Iris pigment epithelial cell (primary cell): Measurements from ENCODE around the gene RAMACL.
"Not testable (repeated sequence)": the region's sequence is repeated elsewhere in the genome, so short reads cannot be mapped to it uniquely, and the experiment has no call there.

Experiments
- DNase-seq: peaks from one replicate; pipeline ENCODE4 v3.0.0-alpha.2; 2011; ENCODE audit warnings: low read depth

Gene RAMACL

DNA sequence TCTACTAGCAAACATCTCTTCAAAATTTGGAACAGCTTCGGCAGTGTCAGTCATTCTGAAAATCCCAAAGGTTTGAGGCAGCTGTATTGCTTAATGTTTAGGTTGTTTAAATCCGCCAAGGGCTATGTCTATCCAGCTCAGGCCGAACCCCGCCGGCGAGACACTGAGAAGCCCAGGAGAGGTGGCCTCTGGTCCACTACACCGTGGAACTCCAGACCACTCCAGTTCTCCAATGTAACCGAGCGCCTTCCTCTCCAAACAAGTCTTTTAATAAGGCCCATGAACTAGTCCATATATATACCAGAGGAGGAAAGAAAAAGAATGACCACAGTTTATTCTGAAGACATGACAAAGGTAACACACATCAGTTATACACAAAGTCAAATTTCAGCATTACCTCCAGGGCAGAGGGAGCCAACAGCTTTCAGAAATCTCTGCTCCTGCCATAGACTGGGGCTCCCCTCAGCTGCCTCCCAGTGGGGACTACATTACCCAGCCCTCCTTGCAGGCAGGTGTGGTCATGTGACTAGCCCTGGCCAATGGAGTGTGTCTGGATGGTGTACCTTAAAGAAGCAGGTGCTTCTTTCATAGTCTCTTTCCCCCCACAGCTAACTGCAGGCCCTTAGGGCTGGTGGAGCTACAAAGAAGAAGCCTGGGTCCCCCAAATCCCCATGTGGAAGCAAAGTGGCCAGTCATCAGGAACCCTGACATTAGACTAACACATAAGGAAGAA, at the start of gene RAMACL:
Gene RAMACL (minus strand): TSS at position 255 of the 733 bp plus-strand sequence. CDS start 201 bp downstream, at position 54.
- no peak for DNase-seq

DNA sequence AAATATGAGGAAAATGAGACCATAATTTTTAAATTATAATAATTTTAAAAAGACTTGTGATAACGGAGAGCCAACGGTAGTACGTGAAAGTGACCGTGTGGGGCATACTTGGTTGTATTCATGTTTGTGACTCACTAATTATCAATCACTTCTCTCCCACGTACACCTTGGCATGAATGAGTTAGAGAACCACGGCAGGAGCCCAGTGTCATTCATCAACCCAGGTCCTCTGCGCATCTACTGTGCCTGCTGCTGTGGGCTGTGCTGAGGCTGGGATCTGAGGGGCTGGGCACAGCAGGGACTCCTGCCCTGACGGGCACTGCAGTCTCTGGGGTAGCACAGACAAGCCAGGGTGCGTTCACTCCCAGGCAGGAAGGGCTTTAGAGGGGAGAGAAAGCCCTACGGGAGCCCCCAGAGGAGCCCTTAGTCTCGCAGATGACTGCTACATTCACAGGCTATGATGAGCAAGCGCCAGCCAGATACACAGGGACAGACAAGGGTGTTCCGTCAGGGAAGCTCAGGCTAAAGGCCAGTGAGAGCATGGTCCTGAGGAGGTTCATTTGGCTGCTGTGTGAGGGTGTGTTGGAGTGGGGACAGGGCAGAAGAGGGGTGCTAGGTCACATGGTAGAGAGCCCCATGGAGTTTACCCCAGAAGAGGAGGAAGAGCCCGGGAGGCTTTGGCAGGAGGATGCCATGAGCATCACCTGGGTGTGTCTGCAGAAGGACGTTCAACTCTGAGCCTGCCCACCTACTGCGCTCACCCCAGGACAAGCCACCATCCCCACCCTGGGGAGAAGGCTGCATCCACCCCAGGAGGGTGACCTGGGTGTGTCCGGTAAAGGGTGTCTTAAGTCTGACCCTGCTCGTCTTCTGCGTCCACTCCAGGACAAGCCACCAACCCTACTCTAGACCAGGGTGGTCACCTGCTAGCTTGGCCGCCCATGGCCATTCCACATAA, 48.8 kb upstream of the RAMACL start:
- DNase-seq = no peak

GRCh38 chr6:166634581-166634980, 48.1 kb upstream of the RAMACL start:
- DNase-seq = not testable (repeated sequence)

DNA sequence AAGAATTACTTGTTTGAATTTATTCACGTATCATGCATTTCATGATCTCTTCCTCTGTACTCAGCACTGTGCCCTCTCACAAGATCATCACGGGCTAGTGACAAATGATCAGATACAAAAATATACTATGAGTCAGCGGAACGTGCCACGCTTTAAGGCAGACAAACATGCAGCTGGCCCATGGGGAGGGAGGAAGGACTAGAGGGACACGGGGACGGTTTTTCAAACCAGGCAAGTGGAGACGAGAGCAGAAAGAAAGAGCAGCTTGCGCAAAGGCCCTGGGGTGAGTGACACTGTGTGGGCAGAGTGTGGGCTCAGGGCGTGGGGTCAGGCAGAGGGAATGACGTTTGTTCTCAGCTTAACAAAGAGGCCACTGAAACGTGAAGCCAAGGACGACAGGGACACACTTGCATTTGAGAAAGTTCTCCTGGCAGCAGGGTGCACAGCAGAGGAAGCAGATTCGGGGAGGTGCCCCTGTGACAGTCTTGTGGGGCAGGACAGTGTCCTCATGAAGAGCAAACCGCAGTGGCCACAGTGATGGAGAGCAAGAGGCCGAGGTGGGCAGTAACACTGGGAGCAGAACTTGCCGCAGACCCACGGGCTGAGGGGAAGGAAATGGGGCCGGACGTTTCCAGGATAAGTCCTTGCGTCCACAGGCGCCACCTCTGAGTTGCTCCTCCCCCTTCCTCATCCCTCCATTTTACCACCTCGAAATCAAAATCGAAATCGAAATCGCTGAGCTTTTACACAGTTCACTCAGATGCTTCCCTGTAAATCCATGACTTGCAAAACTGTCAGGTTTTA, 47.5 kb upstream of the RAMACL start:
- DNase-seq = no peak

- no peak for DNase-seq
Observed at GRCh38 chr6:166632731-166633130, 46.3 kb upstream of the RAMACL start.

GRCh38 chr6:166630462-166630861, 44.0 kb upstream of the RAMACL start:
- DNase-seq = no peak

GRCh38 chr6:166629628-166630027, 43.1 kb upstream of the RAMACL start:
- DNase-seq = peak; percentile 55

- peak; percentile 73 for DNase-seq
Observed at GRCh38 chr6:166627875-166628801, 41.7 kb upstream of the RAMACL start.

GRCh38 chr6:166627033-166627874, 40.8 kb upstream of the RAMACL start, which contains the start of gene RPS6KA2:
RPS6KA2 (minus strand) TSS chr6:166627251; CDS start chr6:166627019, 232 bp downstream.
- peak; percentile 100 for DNase-seq

DNA sequence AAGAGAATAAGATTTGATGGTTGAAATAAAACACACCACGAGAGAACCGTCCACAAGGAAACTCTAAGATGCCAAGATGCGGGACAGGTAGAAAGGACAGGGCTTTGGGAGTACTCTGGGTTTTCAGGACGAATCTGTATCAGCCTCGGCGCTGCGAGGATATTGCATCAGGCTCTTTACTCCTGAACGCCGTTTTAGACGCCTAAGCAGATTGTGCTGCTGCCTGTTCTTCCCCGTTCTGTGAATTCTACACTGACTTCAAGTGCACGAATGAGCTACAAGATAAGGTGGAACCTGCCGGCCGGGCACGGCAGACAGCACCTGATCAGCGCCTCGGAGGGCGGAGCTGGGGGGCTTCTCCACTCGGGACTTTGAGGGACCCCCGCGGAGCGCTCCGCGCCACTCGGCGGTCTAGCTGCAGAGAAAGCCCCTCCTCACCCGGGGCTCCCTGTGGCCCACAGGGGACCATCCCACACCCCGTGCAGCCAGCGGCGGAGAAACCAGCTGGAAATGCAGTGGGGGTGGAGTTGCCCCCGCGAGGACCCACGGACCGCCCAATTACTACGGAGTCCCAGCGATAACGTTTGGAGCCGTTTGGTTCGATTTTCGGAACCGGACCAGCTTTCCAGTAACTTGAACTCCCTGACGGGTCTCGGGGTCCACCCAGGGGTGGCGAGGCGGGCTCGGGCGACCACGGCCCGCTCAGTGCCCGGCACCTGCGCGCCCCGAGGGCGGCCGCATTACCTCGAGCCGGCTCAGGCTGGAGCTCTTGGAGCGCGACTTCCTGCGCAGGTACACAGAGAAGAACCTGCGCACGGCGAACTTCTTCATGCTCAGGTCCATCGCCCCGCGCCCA, 39.9 kb upstream of the RAMACL start:
- peak; percentile 59 for DNase-seq

- DNase-seq = peak; percentile 92
Observed at GRCh38 chr6:166625356-166625755, 38.9 kb upstream of the RAMACL start.

DNA sequence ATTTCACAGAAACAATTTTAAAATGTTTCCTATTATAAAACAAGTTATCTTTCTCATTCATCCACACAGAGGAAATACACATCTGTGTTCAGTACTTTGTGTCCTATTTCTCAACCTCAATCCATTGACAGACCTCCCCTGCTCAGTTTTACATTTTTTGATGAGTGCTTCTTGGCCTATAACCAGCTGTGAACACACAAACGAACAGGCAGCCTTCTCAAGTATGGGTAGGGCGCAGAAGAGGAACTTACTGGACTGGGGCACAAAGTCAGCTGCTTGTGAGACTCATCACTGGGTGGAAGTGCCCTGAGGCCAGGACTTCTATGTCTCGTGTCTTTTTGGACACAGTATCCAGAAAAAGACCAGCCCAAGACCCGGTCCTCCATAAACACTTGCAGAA, 37.8 kb upstream of the RAMACL start:
- DNase-seq = peak; percentile 99

- peak; percentile 54 for DNase-seq
Observed at GRCh38 chr6:166623318-166623717, 36.8 kb upstream of the RAMACL start.

- no peak for DNase-seq
Observed at GRCh38 chr6:166621114-166621540, 34.6 kb upstream of the RAMACL start.

- DNase-seq = no peak
Observed at GRCh38 chr6:166620478-166621113, 34.1 kb upstream of the RAMACL start.

DNA sequence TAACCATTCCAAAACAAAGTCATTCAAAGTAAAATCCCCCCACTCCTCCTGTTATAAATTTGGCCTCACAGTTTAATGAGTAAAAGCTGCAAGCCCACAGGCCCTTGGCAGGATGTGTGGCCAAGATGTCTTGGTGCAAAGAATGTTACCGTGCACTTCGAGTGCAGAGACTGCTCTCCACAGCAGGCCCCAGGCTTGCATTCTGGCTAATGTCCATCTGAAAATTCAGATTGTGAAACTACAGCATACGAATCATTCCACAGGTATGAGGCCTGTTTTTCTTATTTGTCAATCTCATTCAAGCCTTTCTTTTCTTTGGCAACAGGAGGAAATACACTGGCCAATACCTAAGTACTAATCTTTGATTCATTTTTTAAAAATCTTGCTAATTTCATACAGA, 33.4 kb upstream of the RAMACL start:
- DNase-seq = peak; percentile 99

DNA sequence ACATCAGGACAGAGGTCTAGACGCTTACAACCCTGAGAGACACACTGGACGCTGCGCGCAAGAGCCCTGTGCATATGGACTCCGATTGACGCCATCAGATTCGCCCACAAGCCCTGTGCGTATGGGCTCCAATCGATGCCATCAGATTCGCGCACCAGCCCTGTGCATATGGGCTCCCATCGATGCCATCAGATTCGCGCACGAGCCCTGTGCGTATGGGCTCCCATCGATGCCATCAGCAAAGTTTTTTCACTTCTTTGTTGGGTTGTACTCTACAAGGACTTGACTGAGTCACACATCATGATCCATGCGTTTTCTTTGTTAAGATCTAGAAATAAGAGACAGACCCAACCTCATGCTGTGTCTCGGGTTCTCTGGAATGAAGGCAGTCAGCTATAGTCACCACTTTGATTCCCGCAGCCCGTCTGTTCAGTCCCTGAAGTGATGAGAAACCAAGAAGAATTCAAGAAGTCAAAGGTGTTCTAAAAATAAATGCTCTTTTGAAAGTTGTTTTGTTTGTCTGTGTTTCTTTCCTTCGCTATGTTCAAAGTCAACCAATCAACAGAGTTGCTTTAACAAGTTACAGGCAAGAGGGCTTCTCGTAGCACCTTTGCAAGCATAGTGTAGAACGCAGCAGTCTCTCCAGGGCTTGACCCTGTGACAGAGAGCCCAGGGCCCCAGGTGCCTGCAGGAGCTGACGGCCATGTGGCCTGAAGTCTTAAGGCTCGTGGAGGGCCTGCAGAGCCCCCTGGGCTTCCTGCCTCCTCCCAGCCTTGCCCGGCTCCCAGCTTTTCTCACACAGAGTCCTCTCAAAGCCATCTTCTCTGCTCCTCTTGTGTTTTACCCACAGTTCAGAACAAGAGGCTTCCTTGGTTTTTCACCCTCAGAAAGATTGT, 32.6 kb upstream of the RAMACL start:
- DNase-seq = peak; percentile 97
